ENCODE data around the gene OTOF. TPM values are rescaled to one million over a fixed set of nuclear protein-coding genes. Genes with fewer than 3 reads are reported as not detected.
"Not testable (repeated sequence)": the region's sequence is repeated elsewhere in the genome, so short reads cannot be mapped to it uniquely, and the experiment has no call there.

The OTOF gene
- total and polyA plus RNA-seq, 2 of the 4 experiments (the other 2 are of a cell fraction): 0.03 TPM; not detected in 1

DNA sequence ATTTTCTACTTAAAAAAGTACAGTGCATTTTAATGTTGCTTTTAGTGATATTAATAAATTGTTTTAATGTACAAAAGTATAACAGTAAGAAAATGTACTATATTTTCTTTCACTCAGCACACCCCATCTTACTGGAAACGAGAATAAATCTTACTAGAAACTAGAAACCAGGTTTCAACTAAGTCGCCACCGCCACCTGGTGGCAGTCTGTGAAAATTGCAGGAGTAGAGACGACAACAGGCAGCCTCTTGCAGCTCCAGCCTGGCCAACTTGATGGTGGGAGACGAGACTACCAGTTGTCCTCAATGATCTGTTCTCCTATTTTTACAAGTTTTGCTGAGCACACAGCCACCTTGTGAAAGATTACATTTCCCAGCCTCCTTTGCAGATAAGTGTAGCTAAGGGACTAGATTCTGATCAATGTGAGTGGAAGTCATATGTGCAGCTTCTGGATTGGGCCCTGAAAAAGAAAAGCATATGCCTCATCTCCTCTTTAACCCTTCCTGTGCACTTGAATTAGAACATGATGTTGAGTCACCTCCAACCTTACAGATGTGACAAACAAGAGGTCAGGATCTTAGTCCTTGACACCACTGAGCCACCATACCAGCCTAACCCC is 8.7 kb downstream of the OTOF start:
- Histone ChIP-seq H3K9me3 (ENCODE audit: control insufficient read depth, insufficient read depth, low read length) (peaks cover 5% of the 10 kb centered on the region), H3K9ac (ENCODE audit: low read depth, low read length) (no peak overlapping the region), H4K8ac (ENCODE audit: low read depth in 2 of 2, low read length in 2 of 2) (no peak overlapping the region), H3K79me1 (ENCODE audit: low read depth in 1 of 2, low read length in 2 of 2) (no peaks in the 10 kb centered on the region), H3K4me3 (ENCODE audit: insufficient read depth, low read depth, low read length) (no peak overlapping the region), H3K27me3 (ENCODE audit: control insufficient read depth, insufficient read depth, low read length) (no peaks in the 10 kb centered on the region; the same call in 1 of the 2 replicates), H2BK120ac (ENCODE audit: low read depth, low read length) (no peak overlapping the region), H3K4me2 (ENCODE audit: low read depth, low read length) (no peak overlapping the region), H3K18ac (ENCODE audit: low read depth, low read length) (no peak overlapping the region), H2BK5ac (ENCODE audit: low read depth, low read length, poor library complexity, severe bottlenecking) (no peak overlapping the region), H3K27ac (ENCODE audit: insufficient read depth, low read length) (no peak overlapping the region), H3K56ac (ENCODE audit: extremely low read depth, insufficient read depth, low read length) (no peak overlapping the region), H3K14ac (replicated peaks; ENCODE audit: low read depth, low read length) (no peak overlapping the region), H2AK5ac (ENCODE audit: low read depth, low read length) (no peak overlapping the region), H3K9me1 (ENCODE audit: insufficient read depth, low read length) (no peaks in the 10 kb centered on the region; the same call in 1 of the 2 replicates), H4K5ac (ENCODE audit: low read depth, low read length) (no peak overlapping the region), H2AFZ (replicated peaks; ENCODE audit: low read length, poor library complexity) (no peak overlapping the region), H4K20me1 (ENCODE audit: insufficient read depth, low read length) (no peaks in the 10 kb centered on the region), H2AK9ac (replicated peaks; ENCODE audit: low read depth, low read length, poor library complexity) (no peak overlapping the region), H2BK15ac (ENCODE audit: low read depth, low read length) (no peak overlapping the region), H3K23ac (ENCODE audit: low read depth, low read length) (no peak overlapping the region), H3K4me1 (ENCODE audit: control insufficient read depth, insufficient read depth, low read length) (no peaks in the 10 kb centered on the region), H2BK20ac (ENCODE audit: low read depth, low read length) (no peak overlapping the region), H3K4ac (ENCODE audit: low read depth, low read length) (no peak overlapping the region), H3K36me3 (ENCODE audit: control insufficient read depth, insufficient read depth, low read length) (no peaks in the 10 kb centered on the region), H4K91ac (ENCODE audit: insufficient read depth, low read depth, low read length) (no peak overlapping the region)
- TF ChIP-seq RAD21 (IDR thresholded peaks at IDR 0.05; ENCODE audit: low read length) (peak; percentile 65), POLR2A (IDR thresholded peaks at IDR 0.05; ENCODE audit: low read depth, low read length) (no peak), MAZ (IDR thresholded peaks at IDR 0.05; ENCODE audit: borderline replicate concordance, low read depth, low read length) (no peak), CEBPB (IDR thresholded peaks at IDR 0.05; ENCODE audit: low read depth, low read length) (no peak), MAFK (IDR thresholded peaks at IDR 0.05; ENCODE audit: low read depth, low read length) (no peak), SMC3 (IDR thresholded peaks at IDR 0.05; ENCODE audit: low read depth, low read length) (peak; percentile 53; the same call in 1 of the 2 replicates)
- TF ChIP-seq, protein P1, sequence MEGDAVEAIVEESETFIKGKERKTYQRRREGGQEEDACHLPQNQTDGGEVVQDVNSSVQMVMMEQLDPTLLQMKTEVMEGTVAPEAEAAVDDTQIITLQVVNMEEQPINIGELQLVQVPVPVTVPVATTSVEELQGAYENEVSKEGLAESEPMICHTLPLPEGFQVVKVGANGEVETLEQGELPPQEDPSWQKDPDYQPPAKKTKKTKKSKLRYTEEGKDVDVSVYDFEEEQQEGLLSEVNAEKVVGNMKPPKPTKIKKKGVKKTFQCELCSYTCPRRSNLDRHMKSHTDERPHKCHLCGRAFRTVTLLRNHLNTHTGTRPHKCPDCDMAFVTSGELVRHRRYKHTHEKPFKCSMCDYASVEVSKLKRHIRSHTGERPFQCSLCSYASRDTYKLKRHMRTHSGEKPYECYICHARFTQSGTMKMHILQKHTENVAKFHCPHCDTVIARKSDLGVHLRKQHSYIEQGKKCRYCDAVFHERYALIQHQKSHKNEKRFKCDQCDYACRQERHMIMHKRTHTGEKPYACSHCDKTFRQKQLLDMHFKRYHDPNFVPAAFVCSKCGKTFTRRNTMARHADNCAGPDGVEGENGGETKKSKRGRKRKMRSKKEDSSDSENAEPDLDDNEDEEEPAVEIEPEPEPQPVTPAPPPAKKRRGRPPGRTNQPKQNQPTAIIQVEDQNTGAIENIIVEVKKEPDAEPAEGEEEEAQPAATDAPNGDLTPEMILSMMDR (conservative IDR thresholded peaks at IDR 0.05; ENCODE audit: low read depth, low read length): peak; percentile 62
- CTCF ChIA-PET: interaction anchor here (0.6 kb wide), 1 partner anchor 202 kb away, joined by 3 read pairs; no protein-coding TSS in a partner anchor
- POLR2A ChIA-PET (ENCODE audit: unreplicated experiment): no interaction called here
- no TSS peak for BruUV-seq (replicated peaks)
- 0% methylated on average over 3 of the region's 5 CpGs; no CpG with 5 or more reads in 1 of the 2 experiments for WGBS, 2 experiments (ENCODE audit: extremely low coverage in 2 of 2, insufficient read length in 1 of 2)
- in situ Hi-C loops (cut with MboI; ENCODE audit: low sequenced_read_pairs): no loop called here
- peak; percentile 59 for DNase-seq
- peak; percentile 72 for ATAC-seq (ENCODE audit: low read depth)
- dilution Hi-C loops (cut with HindIII; ENCODE audit: low sequenced_read_pairs, unreplicated experiment): no loop called here
- intact Hi-C loops (cut with micrococcal nuclease): loop anchor here (5.0 to 10.0 kb wide), 2 partner anchors 144 to 227 kb away; partner anchors contain the start of genes HADHA and HADHB

DNA sequence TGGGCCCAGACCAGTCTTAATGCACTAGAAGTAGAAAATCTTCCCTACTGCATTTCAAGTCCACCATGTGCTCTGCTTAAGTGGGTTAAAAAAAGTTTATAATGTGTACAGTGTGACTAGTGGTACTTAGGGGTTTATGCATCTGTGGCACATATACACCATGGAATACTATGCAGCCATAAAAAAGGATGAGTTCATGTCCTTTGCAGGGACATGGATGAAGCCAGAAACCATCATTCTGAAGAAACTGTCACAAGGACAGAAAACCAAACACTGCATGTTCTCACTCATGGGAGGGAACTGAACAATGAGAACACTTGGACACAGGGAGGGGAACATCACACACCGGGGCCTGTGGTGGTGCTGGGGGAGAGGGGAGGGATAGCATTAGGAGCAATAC is 9.4 kb downstream of the OTOF start:
- H3K9me1 ChIP-seq (ENCODE audit: insufficient read depth, low read length); H2AK9ac ChIP-seq (replicated peaks; ENCODE audit: low read depth, low read length, poor library complexity); H3K23ac ChIP-seq (ENCODE audit: low read depth, low read length); H2AK5ac ChIP-seq (ENCODE audit: low read depth, low read length); H3K79me1 ChIP-seq (ENCODE audit: low read depth in 1 of 2, low read length in 2 of 2); H2BK120ac ChIP-seq (ENCODE audit: low read depth, low read length); H3K27ac ChIP-seq (ENCODE audit: insufficient read depth, low read length); CTCF ChIA-PET; H4K8ac ChIP-seq (ENCODE audit: low read depth in 2 of 2, low read length in 2 of 2); H2AFZ ChIP-seq (replicated peaks; ENCODE audit: low read length, poor library complexity); ATAC-seq (ENCODE audit: low read depth); H2BK5ac ChIP-seq (ENCODE audit: low read depth, low read length, poor library complexity, severe bottlenecking); DNase-seq; H3K4ac ChIP-seq (ENCODE audit: low read depth, low read length); H3K36me3 ChIP-seq (ENCODE audit: control insufficient read depth, insufficient read depth, low read length); H4K91ac ChIP-seq (ENCODE audit: insufficient read depth, low read depth, low read length); H3K4me2 ChIP-seq (ENCODE audit: low read depth, low read length); dilution Hi-C loops (cut with HindIII; ENCODE audit: low sequenced_read_pairs, unreplicated experiment); H3K14ac ChIP-seq (replicated peaks; ENCODE audit: low read depth, low read length); H3K9me3 ChIP-seq (ENCODE audit: control insufficient read depth, insufficient read depth, low read length); H2BK15ac ChIP-seq (ENCODE audit: low read depth, low read length); H2BK20ac ChIP-seq (ENCODE audit: low read depth, low read length); H3K18ac ChIP-seq (ENCODE audit: low read depth, low read length); H3K27me3 ChIP-seq (ENCODE audit: control insufficient read depth, insufficient read depth, low read length); BruUV-seq (replicated peaks); H3K4me1 ChIP-seq (ENCODE audit: control insufficient read depth, insufficient read depth, low read length); in situ Hi-C loops (cut with MboI; ENCODE audit: low sequenced_read_pairs); H4K5ac ChIP-seq (ENCODE audit: low read depth, low read length); H4K20me1 ChIP-seq (ENCODE audit: insufficient read depth, low read length); H3K56ac ChIP-seq (ENCODE audit: extremely low read depth, insufficient read depth, low read length); H3K9ac ChIP-seq (ENCODE audit: low read depth, low read length); H3K4me3 ChIP-seq (ENCODE audit: insufficient read depth, low read depth, low read length): not testable (repeated sequence)
- intact Hi-C loops (cut with micrococcal nuclease): loop anchor here (5.0 to 10.0 kb wide), 2 partner anchors 144 to 226 kb away; partner anchors contain the start of genes HADHA and HADHB
- no CpG with 5 or more reads among the region's 1 CpG for WGBS, 2 experiments (ENCODE audit: extremely low coverage in 2 of 2, insufficient read length in 1 of 2)
- POLR2A ChIA-PET (ENCODE audit: unreplicated experiment): interaction anchor here (0.6 kb wide), 1 partner anchor 612 kb away, joined by 3 read pairs; no protein-coding TSS in a partner anchor
